ENCODE measurements around the gene APLP1.
A peak's percentile ranks its signal among the peaks of the same experiment; 100 is the strongest.
"Not testable (repeated sequence)": the region's sequence is repeated elsewhere in the genome, so short reads cannot be mapped to it uniquely, and the experiment has no call there.

The APLP1 gene

GRCh38 chr19:35868172-35868822 is at the start of gene APLP1:
APLP1 (plus strand) TSS chr19:35868574; CDS start chr19:35868637, 63 bp downstream.
- H3K9me3 ChIP-seq (ENCODE audit: control insufficient read depth, insufficient read depth, low read depth, low read length) = no peaks in the 10 kb centered on the region
- H3K9ac ChIP-seq (ENCODE audit: low read length) = peak within 1 kb of the TSS; percentile 6
- H3K4me3 ChIP-seq (ENCODE audit: low read depth, low read length) = peak within 1 kb of the TSS; percentile 77
- no peaks in the 10 kb centered on the region for H3K36me3 ChIP-seq (ENCODE audit: control insufficient read depth, insufficient read depth, low read length)
- peaks cover 16% of the 10 kb centered on the region; the same call in 1 of the 2 replicates for H3K4me1 ChIP-seq (ENCODE audit: control insufficient read depth, insufficient read depth, low read length)
- no peak within 1 kb of the TSS for H3K27ac ChIP-seq (ENCODE audit: low read depth, low read length)
- H3K27me3 ChIP-seq (ENCODE audit: control insufficient read depth, insufficient read depth, low read length) = peaks cover 49% of the 10 kb centered on the region

DNA sequence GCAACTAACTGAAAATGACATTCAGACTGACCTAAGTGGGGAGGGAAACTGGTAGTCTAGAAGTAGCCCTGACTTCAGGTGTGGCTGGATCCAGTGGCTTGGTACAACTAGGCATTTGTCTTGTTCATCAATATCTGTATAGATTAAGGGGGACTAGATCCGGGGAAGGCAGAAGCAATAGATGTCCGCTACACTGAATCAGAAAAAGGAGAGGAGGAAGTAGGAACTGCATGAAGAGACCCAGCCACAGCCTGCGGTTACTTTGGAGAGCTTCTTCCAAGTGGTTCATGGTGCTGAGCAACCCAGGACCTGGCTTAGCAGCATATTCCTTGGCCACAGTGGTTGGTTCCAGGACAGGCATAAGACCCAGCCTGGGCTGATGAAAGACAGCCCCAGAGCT is 45.8 kb upstream of the APLP1 start:
- Histone ChIP-seq H3K27me3 (ENCODE audit: control insufficient read depth, insufficient read depth, low read length) (peaks cover 11% of the 10 kb centered on the region; the same call in 1 of the 2 replicates), H3K36me3 (ENCODE audit: control insufficient read depth, insufficient read depth, low read length) (no peaks in the 10 kb centered on the region), H3K9me3 (ENCODE audit: control insufficient read depth, insufficient read depth, low read depth, low read length) (no peaks in the 10 kb centered on the region), H3K27ac (ENCODE audit: low read depth, low read length) (no peak overlapping the region), H3K4me1 (ENCODE audit: control insufficient read depth, insufficient read depth, low read length) (peaks cover 4% of the 10 kb centered on the region; the same call in 1 of the 2 replicates), H3K4me3 (ENCODE audit: low read depth, low read length) (no peak overlapping the region), H3K9ac (ENCODE audit: low read length) (no peak overlapping the region)

GRCh38 chr19:35824150-35824549 is 44.2 kb upstream of the APLP1 start:
- no peaks in the 10 kb centered on the region for H3K9me3 ChIP-seq (ENCODE audit: control insufficient read depth, insufficient read depth, low read depth, low read length)
- no peak overlapping the region for H3K9ac ChIP-seq (ENCODE audit: low read length)
- H3K4me1 ChIP-seq (ENCODE audit: control insufficient read depth, insufficient read depth, low read length) = peaks cover 7% of the 10 kb centered on the region; the same call in 1 of the 2 replicates
- H3K36me3 ChIP-seq (ENCODE audit: control insufficient read depth, insufficient read depth, low read length) = no peaks in the 10 kb centered on the region
- peaks cover 16% of the 10 kb centered on the region; the same call in 1 of the 2 replicates for H3K27me3 ChIP-seq (ENCODE audit: control insufficient read depth, insufficient read depth, low read length)
- no peak overlapping the region for H3K27ac ChIP-seq (ENCODE audit: low read depth, low read length)
- no peak overlapping the region for H3K4me3 ChIP-seq (ENCODE audit: low read depth, low read length)

- no peaks in the 10 kb centered on the region for H3K9me3 ChIP-seq (ENCODE audit: control insufficient read depth, insufficient read depth, low read depth, low read length)
- H3K4me1 ChIP-seq (ENCODE audit: control insufficient read depth, insufficient read depth, low read length) = peaks cover 3% of the 10 kb centered on the region; the same call in 1 of the 2 replicates
- H3K4me3 ChIP-seq (ENCODE audit: low read depth, low read length) = no peak overlapping the region
- no peaks in the 10 kb centered on the region for H3K36me3 ChIP-seq (ENCODE audit: control insufficient read depth, insufficient read depth, low read length)
- no peak overlapping the region for H3K27ac ChIP-seq (ENCODE audit: low read depth, low read length)
- H3K27me3 ChIP-seq (ENCODE audit: control insufficient read depth, insufficient read depth, low read length) = peaks cover 51% of the 10 kb centered on the region
- no peak overlapping the region for H3K9ac ChIP-seq (ENCODE audit: low read length)
These were observed 39.6 kb upstream of the APLP1 start for GRCh38 chr19:35828692-35829301.

DNA sequence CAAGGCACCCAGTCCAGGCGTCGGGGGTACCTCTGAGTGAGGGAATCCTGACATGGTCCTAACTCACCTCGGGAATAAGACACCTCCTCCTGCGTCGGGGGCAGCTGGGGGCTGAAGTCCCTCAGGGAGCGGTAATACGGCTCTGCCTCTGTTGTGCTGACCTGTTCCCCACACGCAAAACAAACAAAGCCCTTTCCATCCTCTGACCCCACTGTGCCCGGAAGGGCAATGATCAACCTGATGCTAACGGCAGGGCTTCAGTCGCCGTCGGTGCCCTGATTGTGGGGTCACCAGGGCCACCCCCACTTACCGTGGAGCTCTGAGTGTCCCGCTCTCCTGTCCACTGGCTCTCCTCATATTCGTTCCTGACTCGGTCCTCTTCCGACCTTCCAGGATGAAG is 37.4 kb upstream of the APLP1 start:
- H3K27me3 ChIP-seq (ENCODE audit: control insufficient read depth, insufficient read depth, low read length) = peaks cover 59% of the 10 kb centered on the region

DNA sequence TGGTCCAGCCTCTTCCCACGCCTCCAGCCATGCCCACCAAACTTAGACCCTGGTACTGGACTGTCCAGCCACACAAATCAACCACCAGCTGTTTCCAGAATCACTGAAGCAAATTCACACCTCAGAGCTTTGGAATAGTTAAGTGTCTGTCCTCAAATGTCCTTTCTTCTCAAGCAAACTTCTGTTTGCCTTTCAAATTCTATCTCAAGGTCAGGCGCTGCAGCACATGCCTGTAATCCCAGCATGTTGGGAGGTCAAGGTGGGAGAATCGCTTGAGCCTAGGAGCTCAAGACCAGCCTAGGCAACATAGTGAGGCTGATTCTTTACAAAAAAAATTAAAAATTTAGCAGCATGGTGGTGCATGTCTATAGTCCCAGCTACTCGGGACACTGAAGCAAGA is 36.3 kb upstream of the APLP1 start:
- no peak overlapping the region for H3K9ac ChIP-seq (ENCODE audit: low read length)
- H3K27ac ChIP-seq (ENCODE audit: low read depth, low read length) = no peak overlapping the region
- H3K4me3 ChIP-seq (ENCODE audit: low read depth, low read length) = no peak overlapping the region
- no peaks in the 10 kb centered on the region for H3K36me3 ChIP-seq (ENCODE audit: control insufficient read depth, insufficient read depth, low read length)
- peaks cover 3% of the 10 kb centered on the region; the same call in 1 of the 2 replicates for H3K4me1 ChIP-seq (ENCODE audit: control insufficient read depth, insufficient read depth, low read length)
- H3K9me3 ChIP-seq (ENCODE audit: control insufficient read depth, insufficient read depth, low read depth, low read length) = no peaks in the 10 kb centered on the region
- H3K27me3 ChIP-seq (ENCODE audit: control insufficient read depth, insufficient read depth, low read length) = peaks cover 58% of the 10 kb centered on the region

More for the DNA sequence above, 37.4 kb upstream of the APLP1 start:
- H3K36me3 ChIP-seq (ENCODE audit: control insufficient read depth, insufficient read depth, low read length) = no peaks in the 10 kb centered on the region
- H3K4me1 ChIP-seq (ENCODE audit: control insufficient read depth, insufficient read depth, low read length) = peaks cover 3% of the 10 kb centered on the region; the same call in 1 of the 2 replicates
- H3K9me3 ChIP-seq (ENCODE audit: control insufficient read depth, insufficient read depth, low read depth, low read length) = no peaks in the 10 kb centered on the region
- no peak overlapping the region for H3K9ac ChIP-seq (ENCODE audit: low read length)
- H3K27ac ChIP-seq (ENCODE audit: low read depth, low read length) = no peak overlapping the region
- H3K4me3 ChIP-seq (ENCODE audit: low read depth, low read length) = no peak overlapping the region

GRCh38 chr19:35833972-35834371 is 34.4 kb upstream of the APLP1 start:
- H3K9me3 ChIP-seq (ENCODE audit: control insufficient read depth, insufficient read depth, low read depth, low read length) = no peaks in the 10 kb centered on the region
- peaks cover 58% of the 10 kb centered on the region for H3K27me3 ChIP-seq (ENCODE audit: control insufficient read depth, insufficient read depth, low read length)
- H3K4me1 ChIP-seq (ENCODE audit: control insufficient read depth, insufficient read depth, low read length) = peaks cover under 1% of the 10 kb centered on the region; the same call in 1 of the 2 replicates
- H3K27ac ChIP-seq (ENCODE audit: low read depth, low read length) = no peak overlapping the region
- H3K9ac ChIP-seq (ENCODE audit: low read length) = no peak overlapping the region
- H3K4me3 ChIP-seq (ENCODE audit: low read depth, low read length) = no peak overlapping the region
- no peaks in the 10 kb centered on the region for H3K36me3 ChIP-seq (ENCODE audit: control insufficient read depth, insufficient read depth, low read length)

DNA sequence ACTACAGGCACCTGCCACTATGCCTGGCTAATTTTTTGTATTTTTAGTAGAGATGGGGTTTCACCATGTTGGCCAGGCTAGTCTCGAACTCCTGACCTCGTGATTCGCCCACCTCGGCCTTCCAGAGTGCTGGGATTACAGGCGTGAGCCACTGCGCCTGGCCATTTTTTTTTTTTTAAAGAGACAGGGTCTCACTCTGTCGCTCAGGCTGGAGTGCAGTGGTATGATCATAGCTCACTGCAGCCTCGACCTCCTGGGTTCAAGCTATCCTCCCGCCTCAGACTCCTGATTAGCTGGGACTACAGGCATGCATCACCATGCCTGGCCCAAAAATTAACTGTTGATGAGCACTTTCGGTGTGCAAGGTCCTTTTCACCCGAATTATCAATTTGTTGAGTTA is 32.3 kb upstream of the APLP1 start:
- not testable (repeated sequence) for H3K4me1 ChIP-seq (ENCODE audit: control insufficient read depth, insufficient read depth, low read length); H3K27ac ChIP-seq (ENCODE audit: low read depth, low read length); H3K9me3 ChIP-seq (ENCODE audit: control insufficient read depth, insufficient read depth, low read depth, low read length); H3K9ac ChIP-seq (ENCODE audit: low read length); H3K4me3 ChIP-seq (ENCODE audit: low read depth, low read length); H3K36me3 ChIP-seq (ENCODE audit: control insufficient read depth, insufficient read depth, low read length)
- peaks cover 48% of the 10 kb centered on the region for H3K27me3 ChIP-seq (ENCODE audit: control insufficient read depth, insufficient read depth, low read length)

- H3K27me3 ChIP-seq (ENCODE audit: control insufficient read depth, insufficient read depth, low read length) = peaks cover 65% of the 10 kb centered on the region
These were observed 26.3 kb upstream of the APLP1 start for GRCh38 chr19:35841961-35842595.

DNA sequence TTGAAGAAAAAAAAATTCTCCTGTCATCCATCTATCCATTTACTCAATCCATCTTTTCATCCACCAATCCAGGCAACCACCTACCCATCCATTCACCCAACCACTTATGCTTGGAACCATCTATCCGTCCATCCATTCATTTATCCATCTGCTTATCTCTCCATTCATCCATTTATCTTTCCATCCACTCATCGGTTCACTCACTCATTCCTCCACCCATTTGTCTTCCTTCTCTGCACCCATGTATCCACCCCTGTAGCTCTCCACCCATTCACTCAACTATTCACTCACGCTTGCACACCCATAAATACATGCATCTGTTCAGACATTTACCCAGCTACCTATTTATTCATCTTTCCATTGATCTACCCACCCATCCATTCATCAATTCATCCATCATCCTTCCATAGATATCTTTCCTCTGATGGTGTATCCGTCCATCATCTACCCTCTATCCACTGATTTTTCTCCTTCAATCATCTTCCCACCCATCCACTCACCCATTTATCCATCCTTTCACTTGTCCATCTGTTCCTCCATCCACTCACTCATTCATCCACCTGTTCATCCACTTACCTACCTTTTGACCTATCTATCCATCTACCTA is 25.6 kb upstream of the APLP1 start:
- Histone ChIP-seq H3K27ac (ENCODE audit: low read depth, low read length) (no peak overlapping the region), H3K36me3 (ENCODE audit: control insufficient read depth, insufficient read depth, low read length) (no peaks in the 10 kb centered on the region), H3K9ac (ENCODE audit: low read length) (no peak overlapping the region), H3K27me3 (ENCODE audit: control insufficient read depth, insufficient read depth, low read length) (peaks cover 67% of the 10 kb centered on the region), H3K4me3 (ENCODE audit: low read depth, low read length) (no peak overlapping the region), H3K9me3 (ENCODE audit: control insufficient read depth, insufficient read depth, low read depth, low read length) (no peaks in the 10 kb centered on the region), H3K4me1 (ENCODE audit: control insufficient read depth, insufficient read depth, low read length) (peaks cover 10% of the 10 kb centered on the region; the same call in 1 of the 2 replicates)

More at GRCh38 chr19:35841961-35842595, 26.3 kb upstream of the APLP1 start:
- Histone ChIP-seq H3K27ac (ENCODE audit: low read depth, low read length) (no peak overlapping the region), H3K4me3 (ENCODE audit: low read depth, low read length) (no peak overlapping the region), H3K9me3 (ENCODE audit: control insufficient read depth, insufficient read depth, low read depth, low read length) (no peaks in the 10 kb centered on the region), H3K4me1 (ENCODE audit: control insufficient read depth, insufficient read depth, low read length) (peaks cover 10% of the 10 kb centered on the region; the same call in 1 of the 2 replicates), H3K9ac (ENCODE audit: low read length) (no peak overlapping the region), H3K36me3 (ENCODE audit: control insufficient read depth, insufficient read depth, low read length) (no peaks in the 10 kb centered on the region)

All from HUES6 (cell line).